ENCODE data around the gene HSPA6.

Gene HSPA6

GRCh38 chr1:161484613-161485012 is 39.7 kb upstream of the HSPA6 start:
- in situ Hi-C loops (cut with HindIII; ENCODE audit: low sequenced_read_pairs), result no loop called here
- no peak overlapping the region for H3K4me3 ChIP-seq (ENCODE audit: low read depth, low read length)
- TF ChIP-seq, protein P1, sequence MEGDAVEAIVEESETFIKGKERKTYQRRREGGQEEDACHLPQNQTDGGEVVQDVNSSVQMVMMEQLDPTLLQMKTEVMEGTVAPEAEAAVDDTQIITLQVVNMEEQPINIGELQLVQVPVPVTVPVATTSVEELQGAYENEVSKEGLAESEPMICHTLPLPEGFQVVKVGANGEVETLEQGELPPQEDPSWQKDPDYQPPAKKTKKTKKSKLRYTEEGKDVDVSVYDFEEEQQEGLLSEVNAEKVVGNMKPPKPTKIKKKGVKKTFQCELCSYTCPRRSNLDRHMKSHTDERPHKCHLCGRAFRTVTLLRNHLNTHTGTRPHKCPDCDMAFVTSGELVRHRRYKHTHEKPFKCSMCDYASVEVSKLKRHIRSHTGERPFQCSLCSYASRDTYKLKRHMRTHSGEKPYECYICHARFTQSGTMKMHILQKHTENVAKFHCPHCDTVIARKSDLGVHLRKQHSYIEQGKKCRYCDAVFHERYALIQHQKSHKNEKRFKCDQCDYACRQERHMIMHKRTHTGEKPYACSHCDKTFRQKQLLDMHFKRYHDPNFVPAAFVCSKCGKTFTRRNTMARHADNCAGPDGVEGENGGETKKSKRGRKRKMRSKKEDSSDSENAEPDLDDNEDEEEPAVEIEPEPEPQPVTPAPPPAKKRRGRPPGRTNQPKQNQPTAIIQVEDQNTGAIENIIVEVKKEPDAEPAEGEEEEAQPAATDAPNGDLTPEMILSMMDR (IDR thresholded peaks at IDR 0.05; ENCODE audit: low read depth, low read length), result peak; percentile 26
- DNase-seq (ENCODE audit: low read depth, low spot score), result no peak

- in situ Hi-C loops (cut with HindIII; ENCODE audit: low sequenced_read_pairs), result no loop called here
- no peak overlapping the region for H3K4me3 ChIP-seq (ENCODE audit: low read depth, low read length)
- peak; percentile 46 for DNase-seq (ENCODE audit: low read depth, low spot score)
- TF ChIP-seq, protein P1 (IDR thresholded peaks at IDR 0.05; ENCODE audit: low read depth, low read length), result peak; percentile 57
These were observed 37.3 kb upstream of the HSPA6 start for GRCh38 chr1:161486806-161487741.

DNA sequence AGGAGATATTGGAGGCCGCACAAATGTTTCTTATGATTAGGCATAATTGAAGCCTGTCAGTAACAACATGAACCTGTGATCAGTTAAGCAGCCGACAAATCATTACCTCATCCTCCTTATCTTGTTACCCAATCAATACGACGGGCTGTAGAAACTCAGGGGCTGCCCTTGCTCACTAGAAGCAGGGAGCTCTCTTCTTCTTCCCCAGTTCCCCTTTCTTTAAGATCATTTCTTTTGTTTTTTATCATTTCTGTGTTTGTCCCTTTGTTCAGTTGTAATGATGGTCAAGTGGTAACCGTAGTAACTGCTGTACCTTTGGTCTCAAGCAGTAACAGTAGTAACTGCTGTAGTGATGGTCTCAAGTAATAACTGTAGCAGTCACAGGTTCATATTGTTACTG is 32.9 kb upstream of the HSPA6 start:
- in situ Hi-C loops (cut with HindIII; ENCODE audit: low sequenced_read_pairs), result no loop called here
- DNase-seq (ENCODE audit: low read depth, low spot score), result no peak
- no peak overlapping the region for H3K4me3 ChIP-seq (ENCODE audit: low read depth, low read length)
- TF ChIP-seq, protein P1 (IDR thresholded peaks at IDR 0.05; ENCODE audit: low read depth, low read length), result no peak

DNA sequence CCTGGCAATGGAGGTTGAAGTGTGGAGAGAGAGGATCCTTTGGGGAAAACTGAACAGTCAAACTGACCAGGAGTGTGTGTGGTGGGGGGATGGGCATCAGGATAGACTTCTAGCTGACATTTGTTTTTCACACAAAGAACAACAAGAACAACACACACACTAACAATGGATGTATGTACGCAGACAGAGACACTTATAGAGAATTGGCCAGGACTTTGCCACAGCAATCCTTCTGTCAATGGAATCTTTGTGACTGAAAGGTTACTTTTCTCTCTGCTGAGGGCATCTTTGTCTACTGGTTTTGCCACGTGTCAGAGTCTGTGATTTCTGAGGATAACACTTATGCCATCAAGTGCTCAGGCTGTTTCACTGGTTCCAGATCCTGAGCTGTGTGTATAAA is 31.5 kb upstream of the HSPA6 start:
- TF ChIP-seq, protein P1 (IDR thresholded peaks at IDR 0.05; ENCODE audit: low read depth, low read length), result no peak
- DNase-seq (ENCODE audit: low read depth, low spot score), result no peak
- in situ Hi-C loops (cut with HindIII; ENCODE audit: low sequenced_read_pairs), result no loop called here
- H3K4me3 ChIP-seq (ENCODE audit: low read depth, low read length), result no peak overlapping the region

DNA sequence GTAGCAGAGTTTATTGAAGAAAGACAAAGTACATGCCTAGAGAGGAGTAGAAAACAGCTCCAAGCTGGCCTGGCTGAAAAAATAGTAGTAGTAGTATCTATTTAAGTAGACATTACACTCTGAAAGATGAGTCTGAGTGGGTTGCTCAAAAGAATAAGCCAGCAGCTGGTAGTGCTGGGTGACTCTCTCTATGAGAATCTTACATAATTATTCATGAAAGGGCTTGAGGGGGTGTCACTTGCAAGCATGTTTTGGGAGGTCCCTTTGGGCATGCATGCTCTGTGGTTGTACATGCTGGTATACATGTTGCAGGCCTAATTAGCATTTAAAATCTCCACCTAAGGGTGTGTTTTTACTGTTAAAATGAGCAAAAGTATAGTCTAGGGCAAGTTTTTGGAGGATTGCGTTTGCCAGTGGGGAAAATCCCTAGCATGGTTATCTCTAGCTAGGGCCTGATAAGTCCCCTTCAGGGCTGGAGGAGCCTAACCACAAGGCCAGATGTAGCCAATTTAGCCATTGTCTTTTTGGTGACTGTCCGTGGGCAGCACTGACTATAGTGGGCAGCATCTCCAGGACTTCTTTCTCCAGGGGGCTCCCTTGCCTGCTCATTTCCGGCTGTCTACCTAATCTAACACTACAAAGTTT is 30.1 kb upstream of the HSPA6 start:
- no peak overlapping the region for H3K4me3 ChIP-seq (ENCODE audit: low read depth, low read length)
- no peak for DNase-seq (ENCODE audit: low read depth, low spot score)
- in situ Hi-C loops (cut with HindIII; ENCODE audit: low sequenced_read_pairs), result no loop called here
- TF ChIP-seq, protein P1 (IDR thresholded peaks at IDR 0.05; ENCODE audit: low read depth, low read length), result no peak

GRCh38 chr1:161495490-161495889 is 28.9 kb upstream of the HSPA6 start:
- TF ChIP-seq, protein P1 (IDR thresholded peaks at IDR 0.05; ENCODE audit: low read depth, low read length), result no peak
- no peak overlapping the region for H3K4me3 ChIP-seq (ENCODE audit: low read depth, low read length)
- in situ Hi-C loops (cut with HindIII; ENCODE audit: low sequenced_read_pairs), result no loop called here
- no peak for DNase-seq (ENCODE audit: low read depth, low spot score)

Data from astrocyte of the spinal cord (primary cell).